GM12864 (cell line): ENCODE measurements around the gene ARRB1.

Source experiments
- DNase-seq: peaks from one replicate; pipeline ENCODE4 v3.0.0-alpha.2; 2011; ENCODE audit warnings: low read depth
- H3K4me3 ChIP-seq: 2 replicates; pipeline ENCODE4 v1.5.1; 2011; ENCODE audit warnings: mild to moderate bottlenecking, low read depth, low read length, control low read depth
- TF ChIP-seq, protein P1 (sequence below): IDR thresholded peaks from 2 replicates; pipeline ENCODE4 v1.5.1; 2011; ENCODE audit warnings: low read depth, mild to moderate bottlenecking, moderate library complexity, low read length, control low read depth, inconsistent platforms; ENCODE audit errors: missing control alignments

ARRB1 gene

DNA sequence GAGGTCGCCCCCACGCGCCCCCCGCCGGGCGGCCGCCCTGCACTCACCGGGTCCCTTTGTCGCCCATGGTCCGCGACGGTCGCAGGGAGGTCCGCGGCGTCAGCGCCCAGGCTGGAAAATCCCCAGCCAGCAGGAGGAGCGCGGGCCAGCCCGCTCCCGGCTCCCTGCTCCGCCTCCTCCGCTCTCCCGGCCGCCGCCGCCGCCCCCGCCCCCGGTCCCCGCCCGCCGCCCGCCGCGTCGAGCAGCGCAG is at the start of gene ARRB1:
Gene ARRB1, minus strand, starts transcription at position 121 of the 250 bp plus-strand sequence. Its CDS starts 54 bp downstream, at position 67.
- H3K4me3 ChIP-seq = peak within 1 kb of the TSS; percentile 46
- no peak for DNase-seq

DNA sequence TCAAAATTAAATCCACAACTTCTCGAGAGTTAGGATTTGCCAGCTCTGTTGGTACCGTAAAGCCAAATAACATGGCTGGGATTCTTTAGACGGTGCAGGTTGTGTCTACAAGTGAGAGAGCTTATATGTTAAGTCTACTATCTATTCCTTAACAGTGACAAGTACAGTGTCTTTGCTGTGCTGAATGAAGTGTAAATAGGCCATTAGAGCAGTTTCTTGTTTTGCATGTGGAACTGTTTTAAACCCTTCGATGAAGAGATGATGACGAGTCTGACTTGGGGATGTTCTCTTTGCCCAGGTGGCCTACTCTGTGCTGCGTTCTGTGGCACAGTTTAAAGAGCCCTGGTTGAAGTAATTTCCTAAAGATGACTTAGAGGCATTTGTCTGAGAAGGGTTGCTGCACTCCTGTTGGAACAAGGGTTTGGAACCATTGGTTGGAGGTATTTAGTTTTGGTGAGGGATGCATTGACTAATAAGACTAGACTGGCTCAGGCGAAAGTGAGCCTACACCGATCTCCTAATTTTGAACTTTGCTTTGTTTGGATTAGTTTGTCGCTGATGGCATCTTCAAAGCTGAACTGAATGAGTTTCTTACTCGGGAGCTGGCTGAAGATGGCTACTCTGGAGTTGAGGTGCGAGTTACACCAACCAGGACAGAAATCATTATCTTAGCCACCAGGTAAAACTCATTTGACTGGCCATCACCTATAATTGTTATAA is 48.8 kb upstream of the ARRB1 start:
- TF ChIP-seq, protein P1, sequence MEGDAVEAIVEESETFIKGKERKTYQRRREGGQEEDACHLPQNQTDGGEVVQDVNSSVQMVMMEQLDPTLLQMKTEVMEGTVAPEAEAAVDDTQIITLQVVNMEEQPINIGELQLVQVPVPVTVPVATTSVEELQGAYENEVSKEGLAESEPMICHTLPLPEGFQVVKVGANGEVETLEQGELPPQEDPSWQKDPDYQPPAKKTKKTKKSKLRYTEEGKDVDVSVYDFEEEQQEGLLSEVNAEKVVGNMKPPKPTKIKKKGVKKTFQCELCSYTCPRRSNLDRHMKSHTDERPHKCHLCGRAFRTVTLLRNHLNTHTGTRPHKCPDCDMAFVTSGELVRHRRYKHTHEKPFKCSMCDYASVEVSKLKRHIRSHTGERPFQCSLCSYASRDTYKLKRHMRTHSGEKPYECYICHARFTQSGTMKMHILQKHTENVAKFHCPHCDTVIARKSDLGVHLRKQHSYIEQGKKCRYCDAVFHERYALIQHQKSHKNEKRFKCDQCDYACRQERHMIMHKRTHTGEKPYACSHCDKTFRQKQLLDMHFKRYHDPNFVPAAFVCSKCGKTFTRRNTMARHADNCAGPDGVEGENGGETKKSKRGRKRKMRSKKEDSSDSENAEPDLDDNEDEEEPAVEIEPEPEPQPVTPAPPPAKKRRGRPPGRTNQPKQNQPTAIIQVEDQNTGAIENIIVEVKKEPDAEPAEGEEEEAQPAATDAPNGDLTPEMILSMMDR = no peak
- peak overlapping the region; percentile 72 for H3K4me3 ChIP-seq
- no peak for DNase-seq

More for the DNA sequence above, at the start of gene ARRB1:
- TF ChIP-seq, protein P1 = no peak

DNA sequence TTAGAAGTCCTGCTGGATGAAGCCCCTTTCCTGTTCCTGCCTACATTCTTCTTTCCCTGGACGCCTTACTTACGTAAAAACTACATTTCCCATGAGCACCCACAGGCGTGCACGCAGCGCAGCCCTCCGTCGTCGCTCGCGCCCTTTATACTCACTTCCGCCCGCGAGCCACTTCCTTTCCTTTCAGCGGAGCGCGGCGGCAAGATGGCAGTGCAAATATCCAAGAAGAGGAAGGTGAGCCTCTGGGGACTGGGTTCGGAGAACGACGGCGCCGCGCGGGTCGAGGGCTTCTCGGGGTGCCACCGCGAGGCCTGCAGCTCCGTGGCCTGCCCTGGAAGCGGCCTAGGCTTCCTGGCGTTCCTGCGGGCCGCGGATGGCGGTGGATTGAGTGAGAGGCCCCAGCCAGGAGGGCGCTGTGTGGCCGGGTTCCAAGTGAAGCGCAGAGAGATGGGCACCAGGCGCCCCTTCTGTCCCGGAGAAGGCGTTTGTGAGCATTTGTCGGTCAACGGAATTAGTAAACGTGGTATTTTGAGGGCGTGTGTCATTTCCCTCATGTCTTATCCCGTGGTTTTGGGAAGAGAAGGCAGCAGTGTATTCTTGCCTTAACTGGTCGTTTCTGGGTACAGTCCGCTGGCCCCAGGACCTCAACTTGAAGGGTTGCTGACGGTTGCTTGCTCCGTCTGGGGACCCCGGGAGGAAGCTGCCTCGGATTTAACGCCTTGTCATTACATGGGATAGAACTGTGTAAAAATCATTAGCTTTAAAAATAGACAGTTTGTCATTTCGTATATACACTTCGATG is 48.1 kb upstream of the ARRB1 start, which contains the start of gene RPS3:
Gene RPS3, plus strand, starts transcription at position 175 of the 802 bp plus-strand sequence. Its CDS starts 30 bp downstream, at position 205.
- peak; percentile 69 for DNase-seq
- peak within 1 kb of the TSS; percentile 72 for H3K4me3 ChIP-seq
- TF ChIP-seq, protein P1 = no peak

DNA sequence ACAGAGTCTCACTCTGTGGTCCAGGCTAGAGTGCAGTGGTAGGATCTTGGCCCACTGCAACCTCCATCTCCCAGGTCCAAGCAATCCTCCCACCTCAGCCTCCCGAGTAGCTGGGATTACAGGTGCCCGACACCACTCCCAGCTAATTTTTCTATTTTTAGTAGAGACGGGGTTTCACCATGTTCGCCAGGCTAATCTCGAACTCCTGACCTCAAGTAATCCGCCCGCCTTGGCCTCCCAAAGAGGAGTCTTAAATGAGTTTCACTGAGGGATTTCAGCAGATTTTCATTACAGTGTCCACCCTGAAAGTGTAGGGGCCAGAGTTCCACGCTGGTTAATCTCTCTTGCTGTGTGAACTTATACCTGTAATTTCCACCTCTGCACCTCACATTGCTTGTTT is 47.4 kb upstream of the ARRB1 start:
- H3K4me3 ChIP-seq = no peak overlapping the region
- no peak for DNase-seq
- TF ChIP-seq, protein P1 = no peak

DNA sequence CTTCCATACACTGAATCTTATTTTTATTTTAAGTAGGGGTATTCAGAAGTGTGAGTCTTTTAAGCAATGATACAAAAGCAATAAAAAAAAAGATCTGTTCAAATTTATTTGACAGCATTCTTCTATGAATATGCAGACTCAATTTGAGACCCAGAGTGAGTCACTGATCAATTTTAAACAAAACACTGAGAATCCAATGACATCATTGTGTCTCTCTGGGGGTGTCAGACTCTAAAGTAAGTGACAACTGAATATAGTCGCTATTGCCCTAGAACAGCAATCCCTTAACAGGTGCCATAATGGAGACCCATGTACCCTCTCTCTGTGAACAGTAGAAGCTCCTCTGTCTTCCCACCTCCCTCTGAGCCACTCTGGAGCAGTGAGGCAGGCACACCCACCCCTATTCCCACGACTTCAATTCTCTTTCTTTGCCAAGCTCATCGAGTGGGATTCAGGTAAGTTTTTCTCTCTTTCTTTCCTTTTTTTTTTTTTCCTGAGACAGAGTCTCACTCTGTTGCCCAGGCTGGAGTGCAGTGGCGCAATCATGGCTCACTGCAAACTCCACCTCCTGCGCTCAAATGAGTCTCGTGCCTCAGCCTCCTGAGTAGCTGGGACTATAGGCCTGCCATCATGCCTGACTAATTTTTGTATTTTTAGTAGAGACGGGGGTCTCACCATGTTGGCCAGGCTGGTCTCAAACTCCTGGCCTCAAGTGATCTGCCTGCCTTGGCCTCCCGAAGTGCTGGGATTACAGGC is 42.8 kb upstream of the ARRB1 start:
- TF ChIP-seq, protein P1 = no peak
- H3K4me3 ChIP-seq = no peak overlapping the region
- DNase-seq = no peak

DNA sequence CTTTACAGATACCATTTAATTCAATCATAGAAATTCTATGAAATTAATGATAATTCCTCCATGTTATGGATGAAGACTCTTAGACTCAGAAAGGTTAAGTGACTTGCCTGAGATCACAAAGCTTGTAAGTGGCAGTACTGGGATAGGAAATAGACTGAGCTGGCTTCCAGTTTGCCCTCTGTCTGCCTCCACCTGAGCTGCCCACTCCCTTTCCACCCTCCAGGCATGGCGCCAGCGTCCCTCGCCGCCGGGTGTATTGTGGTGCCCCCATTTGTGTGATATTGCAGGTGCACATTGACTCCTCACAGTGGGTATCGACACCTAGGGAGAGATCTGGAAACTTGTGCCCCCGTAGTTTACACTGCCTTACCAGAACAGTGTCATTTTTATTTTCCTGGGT is 38.5 kb upstream of the ARRB1 start:
- TF ChIP-seq, protein P1 = no peak
- no peak overlapping the region for H3K4me3 ChIP-seq
- DNase-seq = no peak
